ENCODE results near the gene SV2C.

GRCh38 chr5:76331126-76331525, 247.9 kb downstream of the SV2C start:
- no peak for TF ChIP-seq HDGF (IDR thresholded peaks at IDR 0.05; ENCODE audit: borderline replicate concordance)
- no peak for TF ChIP-seq ELF4 (IDR thresholded peaks at IDR 0.05)
- TF ChIP-seq FOXA1 (IDR thresholded peaks at IDR 0.05): no peak
- TF ChIP-seq ZNF384 (IDR thresholded peaks at IDR 0.05): no peak
- TF ChIP-seq BHLHE40 (IDR thresholded peaks at IDR 0.05; ENCODE audit: borderline replicate concordance): no peak
- no peak for TF ChIP-seq FOXK2 (IDR thresholded peaks at IDR 0.05)
- no peak for TF ChIP-seq L3MBTL2 (conservative IDR thresholded peaks at IDR 0.05)
- TF ChIP-seq SP1 (IDR thresholded peaks at IDR 0.05): no peak

Measured in HEK293T (cell line).